CD4-positive, alpha-beta T cell treated with Interferon gamma for 1 hour (primary cell): ENCODE results near the gene DMRTA2.
"Not testable (repeated sequence)": the region's sequence is repeated elsewhere in the genome, so short reads cannot be mapped to it uniquely, and the experiment has no call there.

Experiments used
- DNase-seq: peaks from one replicate; pipeline ENCODE4 v3.0.0-alpha.2; 2020

Gene DMRTA2

DNA sequence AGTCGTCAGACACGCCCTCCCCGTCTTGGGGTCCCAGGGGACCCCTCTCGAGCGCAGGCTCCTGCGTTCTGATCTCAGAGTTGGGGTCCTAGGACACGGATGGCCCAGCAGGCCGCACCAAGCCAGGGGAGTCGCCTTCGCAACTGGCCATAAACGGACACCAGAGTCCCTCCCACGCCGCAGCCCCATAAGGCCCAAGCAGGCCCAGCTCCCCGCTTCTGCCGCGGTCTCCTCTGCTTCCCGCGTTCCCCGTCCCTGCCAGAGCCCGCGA, 633 bp downstream of the DMRTA2 start:
- no peak for DNase-seq

DNA sequence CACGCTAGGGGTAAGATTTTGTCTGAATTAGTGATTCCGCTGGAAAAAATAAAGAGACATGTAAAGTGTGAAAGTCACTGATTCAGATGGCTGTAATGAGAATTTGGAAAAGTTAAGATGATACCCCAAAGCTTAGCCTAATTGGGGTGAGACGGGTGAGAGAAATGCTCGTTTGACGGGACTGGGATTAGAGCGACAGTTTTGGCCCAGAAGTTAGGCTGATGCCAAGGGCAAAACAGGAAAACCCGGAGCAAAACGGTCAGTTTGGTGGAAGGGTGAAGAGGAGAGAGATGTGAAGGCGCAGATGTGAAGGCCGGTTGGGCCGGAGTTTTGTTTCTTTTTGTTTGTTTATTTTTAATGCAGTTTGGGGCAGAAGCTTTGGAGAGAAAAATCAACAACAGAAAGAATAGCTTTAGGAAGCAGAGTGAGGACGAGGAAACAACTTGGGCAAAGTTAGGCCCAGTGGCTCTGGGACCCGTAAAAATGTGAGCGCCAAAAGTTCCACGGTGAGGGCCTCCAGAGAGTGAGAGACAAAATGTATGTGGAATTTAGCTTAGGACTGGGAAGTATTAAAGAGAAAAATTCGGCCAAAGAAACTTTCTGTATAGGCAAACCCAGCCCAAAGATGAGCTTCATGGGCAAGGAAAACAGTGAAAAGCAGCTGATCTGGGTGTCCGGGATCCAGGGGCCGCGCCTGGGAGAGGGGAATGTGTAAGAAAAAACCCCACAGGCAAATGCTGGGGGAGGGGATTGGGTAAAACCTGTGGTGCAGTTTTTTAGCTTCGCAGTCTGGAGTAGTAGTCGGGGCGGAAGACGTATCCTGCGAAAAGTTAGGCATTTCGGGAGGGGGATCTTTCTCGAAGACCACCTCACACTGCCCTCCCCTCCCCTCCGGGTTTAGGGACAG, 1.2 kb downstream of the DMRTA2 start:
- DNase-seq, result no peak

DNA sequence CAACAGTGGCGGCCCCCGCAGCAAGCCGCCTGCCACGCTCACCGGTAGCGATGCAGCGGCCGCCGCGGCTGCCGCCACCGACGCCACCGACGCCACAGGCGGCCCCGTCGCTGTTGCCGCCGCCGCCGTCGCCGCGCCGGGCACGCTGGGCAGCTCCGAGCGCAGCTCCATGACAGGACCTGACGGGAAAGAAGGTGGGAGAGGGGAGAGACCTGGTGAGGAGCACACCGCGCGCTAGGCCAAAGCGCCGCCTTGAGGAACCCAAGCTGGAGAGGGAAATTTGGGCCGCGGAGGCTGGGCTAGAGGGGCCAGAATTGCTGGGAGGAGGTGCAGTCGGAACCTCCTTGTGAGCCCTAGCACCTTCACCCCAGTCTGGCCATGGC, 1.9 kb downstream of the DMRTA2 start:
- no peak for DNase-seq

DNA sequence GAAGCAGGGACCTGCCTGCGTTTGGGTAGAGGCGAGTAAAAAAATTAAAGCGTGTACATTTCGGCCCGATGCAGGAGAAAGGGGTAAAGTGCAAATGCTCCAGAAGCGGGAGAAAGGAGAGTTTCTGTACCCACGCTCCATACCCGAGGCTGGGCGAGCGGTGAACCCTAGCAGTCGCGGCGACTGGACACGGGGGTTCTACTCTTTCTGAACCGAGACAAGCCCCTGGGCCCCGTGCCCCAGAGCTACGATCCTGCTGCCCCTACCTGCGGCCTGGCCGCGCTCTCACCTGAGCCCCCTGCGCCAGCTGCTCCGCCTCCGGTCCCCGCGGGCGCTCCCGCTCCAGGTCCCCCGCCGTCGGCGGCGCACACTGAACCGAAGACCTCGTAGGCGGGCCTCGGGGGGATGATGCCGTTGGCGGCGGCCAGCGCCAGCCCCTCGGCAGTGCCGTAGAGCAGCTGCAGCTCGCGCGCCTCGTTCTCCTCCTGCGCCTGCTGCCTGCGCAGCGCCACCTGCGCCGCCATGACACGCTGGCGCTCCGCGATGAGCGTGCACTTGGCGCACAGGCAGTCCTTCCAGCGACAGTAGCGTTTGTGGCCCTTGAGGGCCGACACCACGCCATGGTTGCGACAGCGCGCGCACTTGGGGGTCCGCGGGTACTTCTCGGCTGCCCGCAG, 2.4 kb downstream of the DMRTA2 start:
- no peak for DNase-seq

DNA sequence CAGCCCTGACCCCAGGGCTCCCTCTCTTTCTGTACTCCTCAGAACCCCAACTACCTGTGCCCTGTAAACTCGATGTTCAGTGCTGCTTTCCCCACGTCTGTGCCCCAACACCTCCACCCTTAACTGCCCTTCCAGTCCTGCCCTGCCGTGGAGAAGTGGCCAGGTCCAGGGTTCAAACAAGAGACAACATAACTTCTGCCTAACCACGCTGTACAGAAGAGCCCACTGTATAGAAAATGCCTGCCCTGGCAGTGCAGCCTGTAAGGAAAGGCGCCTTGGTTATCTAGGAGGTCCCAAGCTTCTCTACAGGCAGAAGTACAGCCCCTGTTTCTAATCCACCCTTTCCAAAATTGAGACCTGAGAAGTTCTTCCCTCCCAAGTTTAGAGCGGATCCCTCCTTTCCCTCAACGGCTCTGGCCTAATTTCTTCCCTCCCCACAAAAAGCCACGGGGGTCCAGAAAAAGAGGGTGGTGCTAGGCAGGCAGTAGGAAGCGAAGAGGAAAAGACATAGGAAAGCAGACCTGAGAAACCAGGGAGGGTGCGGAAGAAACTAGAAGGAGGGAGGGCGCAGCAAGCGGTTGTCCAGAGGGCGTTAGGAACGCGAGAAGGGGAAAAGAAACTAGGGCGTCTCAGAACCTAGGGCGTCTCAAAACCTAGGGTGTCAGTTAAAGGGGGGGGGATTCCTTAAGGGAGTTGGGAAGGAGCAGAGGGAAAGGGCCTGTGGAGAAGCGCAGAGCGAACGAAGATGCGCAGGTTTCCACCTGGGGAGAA, 3.2 kb downstream of the DMRTA2 start:
- no peak for DNase-seq

- DNase-seq, result no peak
Observed at GRCh38 chr1:50419192-50419906, 3.9 kb downstream of the DMRTA2 start.

DNA sequence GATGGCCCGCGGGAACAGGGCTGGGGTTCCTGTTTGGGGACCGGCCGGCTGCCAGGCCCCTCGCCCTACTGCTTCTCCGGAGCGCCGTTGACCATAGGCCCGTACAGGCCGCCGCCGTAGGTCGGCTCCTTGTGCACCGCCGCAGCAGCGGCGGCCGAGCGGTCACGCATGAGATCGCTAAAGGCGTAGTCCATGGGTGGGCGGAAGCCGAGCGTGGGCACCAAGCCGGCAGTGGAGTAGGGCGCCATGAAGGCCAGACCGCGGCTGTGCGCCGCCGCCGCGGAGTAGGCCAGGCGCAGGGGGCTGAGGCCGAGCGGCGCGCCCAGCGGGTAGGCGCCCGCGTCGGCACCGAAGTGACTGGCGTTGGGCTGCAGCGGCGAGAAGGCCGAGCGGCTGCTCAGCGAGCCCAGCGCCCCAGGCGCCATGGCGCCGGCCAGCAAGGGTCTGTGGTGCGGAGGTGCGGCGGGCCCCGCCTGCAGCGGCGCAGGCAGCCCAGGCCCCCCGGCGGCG, 4.6 kb downstream of the DMRTA2 start:
- DNase-seq, result no peak

DNA sequence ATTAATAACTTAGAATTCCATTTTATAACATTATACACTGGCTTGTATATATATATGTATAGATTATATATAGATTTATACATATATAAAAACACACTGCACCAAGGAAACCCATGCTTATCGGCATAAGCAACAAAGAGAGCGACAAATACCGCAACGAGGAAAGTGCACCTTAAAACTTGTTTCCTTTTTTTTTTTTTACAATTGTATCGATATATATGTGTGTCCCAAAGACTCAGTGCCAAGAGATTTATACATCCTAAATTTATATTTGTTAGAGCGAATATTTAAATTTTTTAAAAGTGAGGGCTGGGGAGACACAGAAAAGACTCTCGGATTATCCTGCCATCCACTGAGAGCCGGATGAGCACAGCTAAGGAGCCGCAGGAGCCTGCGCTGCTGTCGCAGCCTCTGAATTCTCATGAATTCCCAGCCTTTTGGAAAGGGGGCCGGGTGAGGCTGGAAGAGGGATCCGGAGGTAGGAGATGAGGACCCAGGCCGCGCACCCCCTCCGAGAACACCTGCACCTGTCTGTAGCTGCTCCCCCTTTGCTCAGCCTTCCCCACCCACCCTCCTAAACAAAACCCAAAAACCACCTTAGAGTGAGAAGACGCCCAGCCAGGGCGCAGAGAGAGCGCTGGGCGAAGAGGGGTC, 5.2 kb downstream of the DMRTA2 start:
- no peak for DNase-seq

DNA sequence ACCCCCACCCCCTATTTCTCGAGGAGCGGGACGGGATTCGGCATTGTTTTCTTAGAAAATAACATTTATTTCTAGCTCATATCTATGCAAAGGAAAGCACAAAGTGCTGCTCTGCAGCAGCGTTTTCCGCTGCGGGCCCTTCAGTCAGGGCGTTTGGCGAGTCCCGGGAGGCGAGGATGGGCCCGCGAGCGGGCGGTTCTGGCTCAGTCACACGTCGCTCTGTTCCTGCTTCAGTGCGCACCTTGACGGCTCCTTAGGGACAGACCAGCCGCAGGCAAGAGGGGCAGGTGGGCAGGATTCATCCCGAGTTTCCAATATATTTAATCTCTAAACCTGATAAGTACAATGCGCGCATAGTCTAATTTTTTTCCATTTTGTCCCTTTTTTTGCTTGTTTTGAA, 5.7 kb downstream of the DMRTA2 start:
- no peak for DNase-seq

DNA sequence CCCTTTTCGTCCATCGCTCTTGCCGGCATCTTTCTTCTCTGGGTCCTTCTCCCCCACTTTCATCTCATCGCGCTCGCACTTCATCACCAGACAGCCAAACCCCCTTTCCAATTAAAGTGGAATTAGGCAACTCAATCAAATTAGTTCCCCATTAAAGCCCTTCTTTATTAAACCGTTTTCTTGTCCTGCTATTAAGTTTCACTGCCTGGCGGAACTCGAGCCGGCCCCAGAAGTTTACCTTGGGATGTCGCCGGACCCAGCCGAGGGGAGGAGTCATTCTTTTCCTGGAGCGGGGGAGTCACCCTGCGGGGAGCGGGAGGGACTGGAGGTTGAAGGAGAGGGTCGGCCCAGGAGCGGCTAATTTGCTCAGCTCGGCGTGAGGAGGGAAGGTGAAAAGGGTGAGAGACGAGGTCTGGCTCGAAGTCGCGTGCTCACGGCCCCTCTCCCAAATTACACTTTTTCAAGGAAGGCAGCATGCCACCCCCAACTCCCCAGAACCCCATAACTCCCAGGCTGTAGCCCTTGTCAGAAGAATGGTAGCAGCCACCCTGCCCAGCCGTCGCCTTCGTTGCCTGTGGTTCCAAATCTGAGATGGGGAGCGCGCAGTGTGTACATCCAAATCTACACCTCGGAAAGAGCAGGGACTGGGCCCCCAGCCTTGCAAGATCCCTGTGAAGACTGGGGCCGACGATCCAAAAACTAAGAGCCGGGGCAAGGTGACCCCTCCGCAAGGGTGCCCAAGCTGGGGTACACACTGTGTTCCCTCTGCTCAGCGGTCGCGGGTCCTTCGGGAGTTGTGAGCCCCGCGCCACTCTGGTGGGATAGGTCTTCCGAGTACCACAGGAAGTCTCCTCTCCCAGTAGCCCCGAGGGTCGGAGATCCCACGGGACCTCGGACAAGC, 6.4 kb downstream of the DMRTA2 start:
- DNase-seq, result no peak

GRCh38 chr1:50416150-50416527, 7.1 kb downstream of the DMRTA2 start:
- DNase-seq, result no peak

DNA sequence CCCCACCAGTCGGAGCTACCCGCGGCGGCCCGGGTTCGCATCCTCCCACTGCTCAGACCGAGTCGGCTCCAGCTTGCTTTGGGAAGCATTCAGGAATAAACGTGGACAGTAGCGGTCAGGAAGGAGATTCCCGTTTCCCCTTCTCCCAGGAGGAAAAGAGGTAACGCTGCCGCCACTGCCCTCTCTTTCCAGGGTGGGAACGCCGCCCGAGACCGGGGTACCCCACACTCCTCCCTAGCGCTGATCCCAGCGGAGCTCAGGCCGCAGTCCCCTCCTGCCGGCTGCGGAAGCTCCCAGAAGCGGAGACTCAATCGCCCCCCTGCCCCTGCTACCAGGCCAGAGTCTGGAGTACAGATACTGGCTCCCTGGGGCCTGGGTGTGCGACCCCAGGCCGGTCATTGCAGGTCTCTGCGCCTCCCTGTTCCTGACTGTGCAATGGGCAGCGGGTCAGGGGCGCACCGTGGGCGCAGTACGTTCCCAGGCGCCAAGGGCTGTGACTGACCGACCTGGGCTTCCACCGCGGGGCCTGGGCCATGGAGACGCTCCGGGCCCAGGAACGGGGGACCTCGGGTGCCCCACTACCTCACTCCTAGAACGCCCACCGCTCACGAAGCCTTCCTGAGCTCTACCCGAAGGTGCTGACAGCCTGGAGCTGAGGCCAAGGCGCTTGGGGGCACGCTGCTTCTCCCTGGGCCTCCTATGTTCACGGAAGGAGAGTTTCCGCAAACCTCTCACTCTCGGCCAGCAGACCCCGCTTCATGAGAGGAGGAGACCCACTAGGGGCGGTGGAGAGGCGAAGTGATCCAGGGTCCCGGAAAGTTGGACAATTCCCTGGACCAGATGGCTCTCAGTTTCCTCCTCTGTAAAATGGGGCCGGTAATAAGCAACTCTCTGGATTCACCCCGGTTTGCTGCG, 7.8 kb downstream of the DMRTA2 start:
- DNase-seq, result no peak

- no peak for DNase-seq
Observed at GRCh38 chr1:50414853-50415234, 8.4 kb downstream of the DMRTA2 start.

GRCh38 chr1:50412813-50413476, 10.3 kb downstream of the DMRTA2 start:
- no peak for DNase-seq

- DNase-seq, result no peak
Observed at GRCh38 chr1:50405814-50406213, 17.4 kb downstream of the DMRTA2 start.

GRCh38 chr1:50393522-50394120, 29.6 kb downstream of the DMRTA2 start:
- no peak for DNase-seq

- not testable (repeated sequence) for DNase-seq
Observed at GRCh38 chr1:50381551-50381950, 41.7 kb downstream of the DMRTA2 start.

- DNase-seq, result no peak
Observed at GRCh38 chr1:50378770-50379169, 44.5 kb downstream of the DMRTA2 start.

DNA sequence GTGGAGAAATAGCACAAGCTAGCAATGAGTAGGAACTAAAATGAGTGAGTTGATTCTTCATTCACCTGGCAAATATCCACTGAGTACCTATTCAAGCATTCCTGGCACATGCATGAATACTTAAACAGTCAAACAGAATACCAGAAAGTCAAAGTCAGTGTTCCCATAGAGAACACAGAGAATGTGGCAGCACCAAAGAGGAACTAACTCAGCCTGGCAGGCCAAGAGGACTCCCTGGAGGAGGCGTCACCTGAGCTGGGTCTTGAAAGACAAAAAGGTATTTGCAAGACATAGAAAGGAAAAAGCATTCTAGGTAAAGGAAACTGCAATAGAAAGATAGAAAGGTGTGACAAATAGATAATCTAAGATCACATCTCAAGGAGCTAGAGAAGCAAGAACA, 49.7 kb downstream of the DMRTA2 start:
- no peak for DNase-seq
